ENCODE data around the gene TM9SF1. TPM values are rescaled to one million over a fixed set of nuclear protein-coding genes. Genes with fewer than 3 reads are reported as not detected.

Gene TM9SF1
- total RNA-seq, 1 donor from 2014 or later = 47.4 TPM

GRCh38 chr14:24212924-24213865 lies 18.0 kb upstream of the TM9SF1 start, which contains the start of gene CHMP4A:
Gene CHMP4A (minus strand): TSS chr14:24213488. CDS start chr14:24213439, 49 bp downstream.
- DNase-seq (ENCODE audit: low read depth, low spot score) = peak; percentile 89
- H3K9me3 Mint-ChIP-seq = no peaks in the 10 kb centered on the region
- peak within 1 kb of the TSS; percentile 99 for H3K27ac Mint-ChIP-seq (ENCODE audit: unreplicated experiment)
- no peaks in the 10 kb centered on the region for H3K27me3 Mint-ChIP-seq (ENCODE audit: low read depth)
- peaks cover 12% of the 10 kb centered on the region for H3K36me3 Mint-ChIP-seq (ENCODE audit: low read depth)
- TF ChIP-seq CTCF (conservative IDR thresholded peaks at IDR 0.05) = no peak
- peaks cover 35% of the 10 kb centered on the region for H3K4me1 Mint-ChIP-seq
- peak within 1 kb of the TSS; percentile 91 for H3K4me3 Mint-ChIP-seq

- peak overlapping the region; percentile 91 for H3K4me3 Mint-ChIP-seq
- DNase-seq (ENCODE audit: low read depth, low spot score) = no peak
These were observed 16.1 kb upstream of the TM9SF1 start for GRCh38 chr14:24211311-24211710.

GRCh38 chr14:24207625-24208024 lies 12.4 kb upstream of the TM9SF1 start:
- Mint-ChIP-seq H3K27me3 (ENCODE audit: low read depth) (no peaks in the 10 kb centered on the region), H3K4me3 (no peak overlapping the region), H3K4me1 (peaks cover 10% of the 10 kb centered on the region), H3K9me3 (no peaks in the 10 kb centered on the region), H3K27ac (ENCODE audit: unreplicated experiment) (no peak overlapping the region), H3K36me3 (ENCODE audit: low read depth) (peaks cover 30% of the 10 kb centered on the region)
- TF ChIP-seq CTCF (conservative IDR thresholded peaks at IDR 0.05) = no peak
- DNase-seq (ENCODE audit: low read depth, low spot score) = no peak

More at GRCh38 chr14:24211311-24211710, 16.1 kb upstream of the TM9SF1 start:
- H3K36me3 Mint-ChIP-seq (ENCODE audit: low read depth) = peaks cover 20% of the 10 kb centered on the region
- peaks cover 34% of the 10 kb centered on the region for H3K4me1 Mint-ChIP-seq
- no peak overlapping the region for H3K27ac Mint-ChIP-seq (ENCODE audit: unreplicated experiment)
- no peaks in the 10 kb centered on the region for H3K9me3 Mint-ChIP-seq
- H3K27me3 Mint-ChIP-seq (ENCODE audit: low read depth) = no peaks in the 10 kb centered on the region
- no peak for TF ChIP-seq CTCF (conservative IDR thresholded peaks at IDR 0.05)

GRCh38 chr14:24207104-24207551 lies 11.9 kb upstream of the TM9SF1 start:
- Mint-ChIP-seq H3K36me3 (ENCODE audit: low read depth) (peaks cover 32% of the 10 kb centered on the region), H3K27ac (ENCODE audit: unreplicated experiment) (no peak overlapping the region), H3K9me3 (no peaks in the 10 kb centered on the region), H3K4me3 (no peak overlapping the region), H3K27me3 (ENCODE audit: low read depth) (no peaks in the 10 kb centered on the region), H3K4me1 (peaks cover 10% of the 10 kb centered on the region)
- no peak for DNase-seq (ENCODE audit: low read depth, low spot score)
- TF ChIP-seq CTCF (conservative IDR thresholded peaks at IDR 0.05) = no peak

- H3K36me3 Mint-ChIP-seq (ENCODE audit: low read depth) = peaks cover 34% of the 10 kb centered on the region
- peaks cover 6% of the 10 kb centered on the region for H3K4me1 Mint-ChIP-seq
- DNase-seq (ENCODE audit: low read depth, low spot score) = no peak
- no peak overlapping the region for H3K27ac Mint-ChIP-seq (ENCODE audit: unreplicated experiment)
- H3K27me3 Mint-ChIP-seq (ENCODE audit: low read depth) = no peaks in the 10 kb centered on the region
- H3K9me3 Mint-ChIP-seq = no peaks in the 10 kb centered on the region
- no peak for TF ChIP-seq CTCF (conservative IDR thresholded peaks at IDR 0.05)
- H3K4me3 Mint-ChIP-seq = no peak overlapping the region
These were observed 11.2 kb upstream of the TM9SF1 start for GRCh38 chr14:24206260-24207103.
